ENCODE data around the gene NLRP13.

GRCh38 chr19:55931936-55932386 lies at the start of gene NLRP13:
- TF ChIP-seq CTCF (IDR thresholded peaks at IDR 0.05) (no peak), POLR2A (IDR thresholded peaks at IDR 0.05) (no peak)

Measured in vagina (tissue), 2 donors.